Coronary artery (tissue), 2 donors: ENCODE measurements around the gene IFT25.

Experiments
- DNase-seq: peaks from one replicate; pipeline ENCODE4 v3.0.0-alpha.2; 2017; ENCODE audit warnings: low spot score
- H3K27ac ChIP-seq, 2 donors: fragments of 200-600 bp; sonication (generic); one replicate each; pipeline ENCODE4 v1.5.1; 2016 to 2019
- H3K4me3 ChIP-seq: fragments of 200-600 bp; sonication (generic); 2 replicates; pipeline ENCODE4 v1.5.1; 2016; ENCODE audit warnings: mild to moderate bottlenecking, moderate library complexity
- CTCF ChIP-seq: fragments of 200-600 bp; sonication (generic); IDR thresholded peaks from one replicate; pipeline ENCODE4 v1.5.1; 2019; ENCODE audit warnings: antibody characterized with exemption

The IFT25 gene

GRCh38 chr1:53929246-53929960 is 16.1 kb downstream of the IFT25 start:
- H3K27ac ChIP-seq: no peak overlapping the region
- no peak overlapping the region for H3K4me3 ChIP-seq
- DNase-seq: no peak
- no peak for TF ChIP-seq CTCF

GRCh38 chr1:53927376-53927881 is 18.1 kb downstream of the IFT25 start:
- Histone ChIP-seq H3K4me3 (no peak overlapping the region), H3K27ac (no peak overlapping the region)
- DNase-seq: no peak
- no peak for TF ChIP-seq CTCF

GRCh38 chr1:53919675-53920066 is 25.8 kb downstream of the IFT25 start:
- TF ChIP-seq CTCF: no peak
- Histone ChIP-seq H3K27ac (no peak overlapping the region), H3K4me3 (no peak overlapping the region)
- no peak for DNase-seq

- TF ChIP-seq CTCF: no peak
- DNase-seq: no peak
- Histone ChIP-seq H3K4me3 (no peak overlapping the region), H3K27ac (no peak overlapping the region)
Measured at GRCh38 chr1:53918343-53918742, 27.2 kb downstream of the IFT25 start.

GRCh38 chr1:53913352-53914033 is 32.0 kb downstream of the IFT25 start:
- H3K4me3 ChIP-seq: no peak overlapping the region
- H3K27ac ChIP-seq: no peak overlapping the region
- TF ChIP-seq CTCF: no peak
- no peak for DNase-seq

GRCh38 chr1:53911442-53911841 is 34.1 kb downstream of the IFT25 start:
- no peak for DNase-seq
- no peak for TF ChIP-seq CTCF
- Histone ChIP-seq H3K4me3 (no peak overlapping the region), H3K27ac (no peak overlapping the region)

- no peak overlapping the region for H3K4me3 ChIP-seq
- no peak for TF ChIP-seq CTCF
- H3K27ac ChIP-seq: no peak overlapping the region
- no peak for DNase-seq
Measured at GRCh38 chr1:53909946-53910345, 35.6 kb downstream of the IFT25 start.
